IMR-90 (cell line): ENCODE results near the gene RMND5B. TPM values are rescaled to one million over a fixed set of nuclear protein-coding genes. Genes with fewer than 3 reads are reported as not detected.

Experiments used
- ATAC-seq: fragments of 200-7000 bp; cut with Tn5 transposase; 2 replicates; pipeline ENCODE4 v1.9.1; 2020; ENCODE audit warnings: low read depth, mild to moderate bottlenecking, moderate library complexity
- BruUV-seq: library from RNA; stranded (reverse); fragments of 400-500 nt; replicated peaks from 2 replicates; lab custom pipeline; 2021; lab: Mats Ljungman, UMichigan
- CTCF ChIA-PET: fragments of 300-600 bp; formaldehyde crosslinking; extraction: SDS; loops from one replicate; lab custom pipeline; 2021; ENCODE audit warnings: antibody characterized with exemption; lab: Yijun Ruan, JAX
- POLR2A ChIA-PET: fragments of 300-600 bp; sonication (Branson Sonifier 250); formaldehyde crosslinking; loops from one replicate; lab custom pipeline; 2022; ENCODE audit warnings: antibody characterized with exemption; ENCODE audit not compliant: unreplicated experiment; lab: Charles Lee
- DNase-seq: peaks from one replicate; pipeline ENCODE4 v3.0.0; 2013
- H2AFZ ChIP-seq: replicated peaks from 2 replicates; pipeline ENCODE3; 2013; ENCODE audit warnings: low read length, mild to moderate bottlenecking; ENCODE audit not compliant: poor library complexity
- H2AK5ac ChIP-seq: 2 replicates; pipeline ENCODE4 v1.6.1; 2013; ENCODE audit warnings: low read depth, low read length, inconsistent platforms
- H2AK9ac ChIP-seq: replicated peaks from 2 replicates; pipeline ENCODE3; 2013; ENCODE audit warnings: mild to moderate bottlenecking, low read depth, low read length, moderate library complexity; ENCODE audit not compliant: poor library complexity
- H2BK120ac ChIP-seq: 2 replicates; pipeline ENCODE4 v1.6.1; 2013; ENCODE audit warnings: low read depth, low read length, inconsistent platforms
- H2BK15ac ChIP-seq: 3 replicates; pipeline ENCODE4 v1.6.1; 2013; ENCODE audit warnings: low read depth, low read length, inconsistent platforms
- H2BK20ac ChIP-seq: 2 replicates; pipeline ENCODE4 v1.6.1; 2013; ENCODE audit warnings: low read depth, mild to moderate bottlenecking, inconsistent platforms, low read length, moderate library complexity
- H2BK5ac ChIP-seq: 2 replicates; pipeline ENCODE4 v1.6.1; 2013; ENCODE audit warnings: mild to moderate bottlenecking, low read depth, low read length, inconsistent platforms; ENCODE audit not compliant: poor library complexity, severe bottlenecking
- H3K14ac ChIP-seq: replicated peaks from 2 replicates; pipeline ENCODE4 v1.6.1; 2013; ENCODE audit warnings: low read depth, low read length, inconsistent platforms
- H3K18ac ChIP-seq: 2 replicates; pipeline ENCODE4 v1.6.1; 2013; ENCODE audit warnings: low read depth, low read length, control low read depth
- H3K23ac ChIP-seq: 2 replicates; pipeline ENCODE4 v1.6.1; 2013; ENCODE audit warnings: low read depth, low read length, inconsistent platforms
- H3K27ac ChIP-seq: 2 replicates; pipeline ENCODE4 v1.5.1; 2013; ENCODE audit warnings: mild to moderate bottlenecking, control low read depth, low read length; ENCODE audit not compliant: insufficient read depth
- H3K27me3 ChIP-seq: 2 replicates; pipeline ENCODE4 v1.6.1; 2013; ENCODE audit warnings: low read length; ENCODE audit not compliant: control insufficient read depth, insufficient read depth
- H3K36me3 ChIP-seq: 2 replicates; pipeline ENCODE4 v1.6.1; 2013; ENCODE audit warnings: low read length, mixed read lengths; ENCODE audit not compliant: control insufficient read depth, insufficient read depth
- H3K4ac ChIP-seq: 2 replicates; pipeline ENCODE4 v1.6.1; 2013; ENCODE audit warnings: low read depth, low read length, inconsistent platforms
- H3K4me1 ChIP-seq: 2 replicates; pipeline ENCODE4 v1.6.1; 2013; ENCODE audit warnings: low read length, mixed read lengths; ENCODE audit not compliant: control insufficient read depth, insufficient read depth
- H3K4me2 ChIP-seq: 2 replicates; pipeline ENCODE4 v1.6.1; 2013; ENCODE audit warnings: low read depth, mild to moderate bottlenecking, control low read depth, low read length, moderate library complexity
- H3K4me3 ChIP-seq: 2 replicates; pipeline ENCODE4 v1.5.1; 2013; ENCODE audit warnings: low read depth, mild to moderate bottlenecking, control low read depth, low read length, moderate library complexity; ENCODE audit not compliant: insufficient read depth
- H3K56ac ChIP-seq: 2 replicates; pipeline ENCODE4 v1.6.1; 2013; ENCODE audit warnings: low read length, inconsistent platforms; ENCODE audit not compliant: insufficient read depth; ENCODE audit errors: extremely low read depth
- H3K79me1 ChIP-seq, 2 experiments: 2 replicates each; pipeline ENCODE4 v1.6.1; 2013; ENCODE audit warnings: low read length in 2 of 2, inconsistent platforms in 1 of 2, low read depth in 1 of 2
- H3K9ac ChIP-seq: 2 replicates; pipeline ENCODE4 v1.6.1; 2013; ENCODE audit warnings: low read depth, low read length, control low read depth
- H3K9me1 ChIP-seq: 2 replicates; pipeline ENCODE4 v1.6.1; 2013; ENCODE audit warnings: low read length, inconsistent platforms; ENCODE audit not compliant: insufficient read depth
- H3K9me3 ChIP-seq: 2 replicates; pipeline ENCODE4 v1.6.1; 2013; ENCODE audit warnings: low read length; ENCODE audit not compliant: control insufficient read depth, insufficient read depth
- H4K20me1 ChIP-seq: 2 replicates; pipeline ENCODE4 v1.6.1; 2013; ENCODE audit warnings: low read length, inconsistent platforms; ENCODE audit not compliant: insufficient read depth
- H4K5ac ChIP-seq: 2 replicates; pipeline ENCODE4 v1.6.1; 2013; ENCODE audit warnings: mild to moderate bottlenecking, low read depth, low read length, control low read depth
- H4K8ac ChIP-seq, 2 experiments: 2 replicates each; pipeline ENCODE4 v1.6.1; 2013; ENCODE audit warnings: low read depth in 2 of 2, low read length in 2 of 2, control low read depth in 1 of 2, inconsistent platforms in 1 of 2
- H4K91ac ChIP-seq: 2 replicates; pipeline ENCODE4 v1.6.1; 2013; ENCODE audit warnings: low read depth, low read length, inconsistent platforms; ENCODE audit not compliant: insufficient read depth
- BHLHE40 ChIP-seq: fragments of 150-350 bp; IDR thresholded peaks from 2 replicates; pipeline ENCODE4 v1.6.1; 2016; ENCODE audit warnings: mild to moderate bottlenecking, low read depth, low read length
- CEBPB ChIP-seq: IDR thresholded peaks from 2 replicates; pipeline ENCODE4 v1.6.1; 2012; ENCODE audit warnings: low read depth, low read length, improper control_type of control experiment
- CHD1 ChIP-seq: IDR thresholded peaks from 2 replicates; pipeline ENCODE4 v1.6.1; 2012; ENCODE audit warnings: low read depth, low read length, improper control_type of control experiment
- CTCF ChIP-seq: conservative IDR thresholded peaks from 2 replicates; pipeline ENCODE4 v1.5.1; 2012; ENCODE audit warnings: mild to moderate bottlenecking, low read depth, low read length, improper control_type of control experiment
- ELK1 ChIP-seq: fragments of 150-350 bp; IDR thresholded peaks from 2 replicates; pipeline ENCODE4 v1.6.1; 2016; ENCODE audit warnings: low read depth, mild to moderate bottlenecking, low read length, moderate library complexity, borderline replicate concordance
- FOS ChIP-seq: fragments of 150-350 bp; IDR thresholded peaks from 2 replicates; pipeline ENCODE4 v1.6.1; 2016; ENCODE audit warnings: low read depth, low read length
- MAFK ChIP-seq: IDR thresholded peaks from 2 replicates; pipeline ENCODE4 v1.6.1; 2012; ENCODE audit warnings: low read depth, low read length, improper control_type of control experiment
- MAZ ChIP-seq: IDR thresholded peaks from 2 replicates; pipeline ENCODE4 v1.6.1; 2012; ENCODE audit warnings: low read depth, mild to moderate bottlenecking, low read length, improper control_type of control experiment, moderate library complexity, borderline replicate concordance
- MXI1 ChIP-seq: IDR thresholded peaks from 2 replicates; pipeline ENCODE4 v1.6.1; 2012; ENCODE audit warnings: low read depth, mild to moderate bottlenecking, low read length, moderate library complexity, borderline replicate concordance
- NFE2L2 ChIP-seq: fragments of 150-350 bp; IDR thresholded peaks from 2 replicates; pipeline ENCODE4 v1.6.1; 2016; ENCODE audit warnings: low read depth, mild to moderate bottlenecking, low read length
- POLR2A ChIP-seq: IDR thresholded peaks from 2 replicates; pipeline ENCODE4 v1.6.1; 2012; ENCODE audit warnings: mild to moderate bottlenecking, low read depth, low read length
- RAD21 ChIP-seq: IDR thresholded peaks from 2 replicates; pipeline ENCODE4 v1.6.1; 2012; ENCODE audit warnings: low read length, improper control_type of control experiment
- RCOR1 ChIP-seq: IDR thresholded peaks from 2 replicates; pipeline ENCODE4 v1.6.1; 2012; ENCODE audit warnings: mild to moderate bottlenecking, low read length, improper control_type of control experiment; ENCODE audit not compliant: insufficient replicate concordance
- RFX5 ChIP-seq: IDR thresholded peaks from 2 replicates; pipeline ENCODE4 v1.8.0; 2012; ENCODE audit warnings: low read depth, mild to moderate bottlenecking, low read length, moderate library complexity
- SMC3 ChIP-seq: fragments of 150-350 bp; IDR thresholded peaks from 2 replicates; pipeline ENCODE4 v1.6.1; 2016; ENCODE audit warnings: low read depth, mild to moderate bottlenecking, antibody characterized with exemption, low read length, moderate library complexity
- WGBS, 2 experiments: methylation state at CpG; one replicate each; pipeline versions ENCODE4 v1.1.5 to v1.1.7; 2013; ENCODE audit warnings: missing lambda C conversion rate in 2 of 2; ENCODE audit not compliant: insufficient read length in 1 of 2; ENCODE audit errors: extremely low coverage in 2 of 2; 5-methylcytosine and 5-hydroxymethylcytosine counted together
- dilution Hi-C: fragments of 300-500 bp; cut with HindIII; formaldehyde crosslinking; loops from one replicate; pipeline ENCODE4 v1.14.3; 2018; ENCODE audit warnings: low sequenced_read_pairs; ENCODE audit not compliant: unreplicated experiment
- in situ Hi-C: fragments of 300-500 bp; cut with MboI; formaldehyde crosslinking; loops from 3 replicates; pipeline ENCODE4 v1.14.3; 2019; ENCODE audit warnings: low sequenced_read_pairs, inconsistent platforms, mixed read lengths
- intact Hi-C: fragments of 100-400 bp; cut with micrococcal nuclease; formaldehyde crosslinking; loops from 2 replicates; pipeline ENCODE4 v1.10.0; 2022
- polyA plus RNA-seq, 3 experiments: library from polyadenylated mRNA; depleted of rRNA; stranded (reverse); fragments of >200 nt; gene quantifications; 2 replicates each; pipeline ENCODE4 v1.2.3, GENCODE V29; 2012; ENCODE audit warnings: low replicate concordance in 1 of 3
- total RNA-seq: library from RNA; depleted of rRNA; stranded (reverse); fragments of >200 nt; gene quantifications from 2 replicates; pipeline ENCODE4 v1.2.3, GENCODE V29; 2012
- TF ChIP-seq, protein P1 (sequence below): fragments of 150-350 bp; IDR thresholded peaks from 2 replicates; pipeline ENCODE4 v1.6.1; 2017; ENCODE audit warnings: mild to moderate bottlenecking, antibody characterized with exemption, low read length, low read depth

The RMND5B gene
- total and polyA plus RNA-seq, 2 of the 4 experiments (the other 2 are of a cell fraction) = 14.0 to 19.5 TPM

DNA sequence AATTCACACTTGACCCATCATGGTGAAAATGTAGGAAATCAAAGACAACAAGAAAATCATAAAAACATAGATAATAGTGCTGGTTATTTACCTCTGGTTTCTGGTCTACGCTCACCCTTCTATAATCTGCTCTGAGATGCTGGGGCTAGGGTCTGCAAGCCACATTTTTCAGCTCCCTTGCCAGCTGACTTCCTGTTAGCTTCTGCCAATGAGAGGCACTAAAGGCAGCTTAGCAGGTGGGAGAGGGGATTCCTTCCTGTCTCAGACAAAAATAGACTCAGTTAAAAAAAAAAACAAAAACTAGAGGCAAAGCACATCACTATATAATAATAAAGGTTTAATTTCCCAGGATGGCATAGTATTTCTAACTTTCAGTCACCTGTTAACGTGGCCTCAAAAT lies 37.7 kb upstream of the RMND5B start:
- intact Hi-C loops = no loop called here
- Histone ChIP-seq H3K27ac (no peak overlapping the region), H2BK20ac (no peak overlapping the region), H2AFZ (no peak overlapping the region), H2AK9ac (no peak overlapping the region), H3K23ac (no peak overlapping the region), H3K14ac (no peak overlapping the region), H2AK5ac (no peak overlapping the region), H4K5ac (no peak overlapping the region), H3K4me1 (no peaks in the 10 kb centered on the region), H3K4me3 (no peak overlapping the region), H2BK120ac (no peak overlapping the region), H2BK5ac (no peak overlapping the region), H3K9ac (no peak overlapping the region), H3K36me3 (no peaks in the 10 kb centered on the region), H4K91ac (no peak overlapping the region), H3K79me1 (no peaks in the 10 kb centered on the region), H4K20me1 (no peaks in the 10 kb centered on the region), H3K27me3 (peaks cover 2% of the 10 kb centered on the region; the same call in 1 of the 2 replicates), H3K9me3 (peaks cover 11% of the 10 kb centered on the region; the same call in 1 of the 2 replicates), H2BK15ac (no peak overlapping the region), H3K18ac (no peak overlapping the region), H3K56ac (no peak overlapping the region), H3K9me1 (no peaks in the 10 kb centered on the region), H3K4ac (no peak overlapping the region), H4K8ac (no peak overlapping the region), H3K4me2 (no peak overlapping the region)
- in situ Hi-C loops = no loop called here
- dilution Hi-C loops = no loop called here
- TF ChIP-seq RAD21 (no peak), CEBPB (no peak), CHD1 (no peak), RCOR1 (no peak), NFE2L2 (no peak), RFX5 (no peak), MAZ (no peak), SMC3 (no peak), MXI1 (no peak), FOS (no peak), POLR2A (no peak), MAFK (no peak), CTCF (no peak), ELK1 (no peak), BHLHE40 (no peak)
- TF ChIP-seq, protein P1, sequence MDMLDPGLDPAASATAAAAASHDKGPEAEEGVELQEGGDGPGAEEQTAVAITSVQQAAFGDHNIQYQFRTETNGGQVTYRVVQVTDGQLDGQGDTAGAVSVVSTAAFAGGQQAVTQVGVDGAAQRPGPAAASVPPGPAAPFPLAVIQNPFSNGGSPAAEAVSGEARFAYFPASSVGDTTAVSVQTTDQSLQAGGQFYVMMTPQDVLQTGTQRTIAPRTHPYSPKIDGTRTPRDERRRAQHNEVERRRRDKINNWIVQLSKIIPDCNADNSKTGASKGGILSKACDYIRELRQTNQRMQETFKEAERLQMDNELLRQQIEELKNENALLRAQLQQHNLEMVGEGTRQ = no peak
- no peak for DNase-seq
- ChIA-PET CTCF (interaction anchor here (0.6 kb wide), 2 partner anchors 36 to 104 kb away, joined by 3 to 6 read pairs; no protein-coding TSS in a partner anchor), POLR2A (no interaction called here)
- no CpG with 5 or more reads among the region's 2 CpGs for WGBS, 2 experiments
- no TSS peak for BruUV-seq
- ATAC-seq = no peak
